Esophagus muscularis mucosa (tissue), 4 donors: ENCODE results near the gene PLEKHH2. TPM values are rescaled to one million over a fixed set of nuclear protein-coding genes. Genes with fewer than 3 reads are reported as not detected.
"Not testable (repeated sequence)": the region's sequence is repeated elsewhere in the genome, so short reads cannot be mapped to it uniquely, and the experiment has no call there.

Experiments
- DNase-seq: peaks from one replicate; pipeline ENCODE4 v3.0.0-alpha.2; 2017; ENCODE audit errors: extremely low spot score
- H3K27ac ChIP-seq, 4 donors: fragments of 200-600 bp; sonication (generic); replicated peaks in 1 of 4; 1 replicate in 3 of 4; 2 replicates in 1 of 4; pipeline ENCODE4 v1.5.1; 2016 to 2019; ENCODE audit warnings: mild to moderate bottlenecking in 1 of 4
- H3K27me3 ChIP-seq, 4 donors: fragments of 200-600 bp; sonication (generic); one replicate each; pipeline versions ENCODE4 v1.5.1 to v1.6.0; 2016 to 2019
- H3K36me3 ChIP-seq, 4 donors: fragments of 200-600 bp; sonication (generic); one replicate each; pipeline ENCODE4 v1.5.1; 2016 to 2019
- H3K4me1 ChIP-seq, 4 donors: fragments of 200-600 bp; sonication (generic); one replicate each; pipeline ENCODE4 v1.5.1; 2016 to 2019
- H3K4me3 ChIP-seq, 4 donors: fragments of 200-600 bp; sonication (generic); 1 replicate in 2 of 4; 2 replicates in 2 of 4; pipeline ENCODE4 v1.5.1; 2016 to 2019; ENCODE audit warnings: mild to moderate bottlenecking in 4 of 4, moderate library complexity in 1 of 4
- H3K9me3 ChIP-seq, 4 donors: fragments of 200-600 bp; sonication (generic); 1 replicate in 3 of 4; 2 replicates in 1 of 4; pipeline ENCODE4 v1.5.1; 2016 to 2019
- CTCF ChIP-seq, 3 experiments: fragments of 200-600 bp in 2 of 3; fragments of 450-650 bp in 1 of 3; sonication (generic) in 2 of 3; IDR thresholded peaks; one replicate each; pipeline ENCODE4 v1.5.1; 2017 to 2019; ENCODE audit warnings: antibody characterized with exemption in 3 of 3, mild to moderate bottlenecking in 2 of 3, moderate library complexity in 1 of 3
- EP300 ChIP-seq: sonication (generic); formaldehyde crosslinking; IDR thresholded peaks from one replicate; pipeline ENCODE4 v1.6.1; 2017; ENCODE audit warnings: antibody characterized with exemption
- POLR2A ChIP-seq: fragments of 450-650 bp; IDR thresholded peaks from one replicate; pipeline ENCODE4 v1.6.1; 2017; ENCODE audit warnings: antibody characterized with exemption, moderate library complexity, mild to moderate bottlenecking, low read depth
- POLR2AphosphoS5 ChIP-seq, 2 donors: sonication (generic); formaldehyde crosslinking; IDR thresholded peaks; one replicate each; pipeline ENCODE4 v1.6.1; 2017; ENCODE audit warnings: antibody characterized with exemption in 2 of 2
- WGBS: methylation state at CpG from one replicate; pipeline ENCODE4 v1.1.5; 2018; 5-methylcytosine and 5-hydroxymethylcytosine counted together
- intact Hi-C: fragments of 100-400 bp; cut with DNase I; formaldehyde crosslinking; loops from one replicate; pipeline ENCODE4 v1.15.1; 2023
- total RNA-seq, 4 donors: library from RNA; depleted of rRNA; stranded (reverse); fragments of >200 nt; gene quantifications; one replicate each; pipeline versions ENCODE4 v1.1.0 to v1.2.1, GENCODE V29; 2016

The PLEKHH2 gene
- total RNA-seq, 4 donors from 2014 or later, result 20.3 to 32.4 (median 25.1) TPM

- no peak overlapping the region for H3K27ac ChIP-seq
- WGBS, result 69% methylated on average over 5 of the region's 5 CpGs
Measured at GRCh38 chr2:43685357-43685756, 48.3 kb downstream of the PLEKHH2 start.

GRCh38 chr2:43689999-43690398 lies 52.9 kb downstream of the PLEKHH2 start:
- H3K36me3 ChIP-seq, result peaks cover 0 to 5% (median 0%) of the 10 kb centered on the region in 4 donors
- intact Hi-C loops, result no loop called here
- H3K9me3 ChIP-seq, result no peaks in the 10 kb centered on the region
- no peaks in the 10 kb centered on the region for H3K27me3 ChIP-seq
- no peak for DNase-seq
- no peak for TF ChIP-seq CTCF (IDR thresholded peaks at IDR 0.05)
- no peak for TF ChIP-seq POLR2AphosphoS5 (IDR thresholded peaks at IDR 0.05)
- TF ChIP-seq EP300, result no peak
- no peak for TF ChIP-seq POLR2A
- no peaks in the 10 kb centered on the region for H3K4me1 ChIP-seq
- no peak overlapping the region for H3K27ac ChIP-seq
- 81% methylated on average over 2 of the region's 2 CpGs for WGBS
- no peak overlapping the region for H3K4me3 ChIP-seq

More at GRCh38 chr2:43685357-43685756, 48.3 kb downstream of the PLEKHH2 start:
- no peaks in the 10 kb centered on the region for H3K4me1 ChIP-seq
- intact Hi-C loops, result no loop called here
- H3K9me3 ChIP-seq, result no peaks in the 10 kb centered on the region
- no peak for DNase-seq
- H3K27me3 ChIP-seq, result no peaks in the 10 kb centered on the region
- no peaks in the 10 kb centered on the region for H3K36me3 ChIP-seq
- H3K4me3 ChIP-seq, result no peak overlapping the region
- no peak for TF ChIP-seq EP300
- TF ChIP-seq POLR2A, result no peak
- TF ChIP-seq CTCF (IDR thresholded peaks at IDR 0.05), result no peak
- TF ChIP-seq POLR2AphosphoS5 (IDR thresholded peaks at IDR 0.05), result no peak

GRCh38 chr2:43692428-43692994 lies 55.5 kb downstream of the PLEKHH2 start:
- H3K4me3 ChIP-seq, result no peak overlapping the region
- intact Hi-C loops, result no loop called here
- no peak for TF ChIP-seq EP300
- no peak for TF ChIP-seq CTCF (IDR thresholded peaks at IDR 0.05)
- no peak for TF ChIP-seq POLR2AphosphoS5 (IDR thresholded peaks at IDR 0.05)
- TF ChIP-seq POLR2A, result no peak

GRCh38 chr2:43698140-43698539 lies 61.1 kb downstream of the PLEKHH2 start:
- peaks cover 0 to 12% (median 0%) of the 10 kb centered on the region in 4 donors for H3K36me3 ChIP-seq
- H3K27me3 ChIP-seq, H3K27ac ChIP-seq, H3K4me3 ChIP-seq, intact Hi-C loops, H3K4me1 ChIP-seq, H3K9me3 ChIP-seq, DNase-seq: not testable (repeated sequence)
- 91% methylated on average over 6 of the region's 6 CpGs for WGBS

More at GRCh38 chr2:43692428-43692994, 55.5 kb downstream of the PLEKHH2 start:
- H3K4me1 ChIP-seq, result no peaks in the 10 kb centered on the region
- 95% methylated on average over 5 of the region's 5 CpGs for WGBS
- H3K27me3 ChIP-seq, result no peaks in the 10 kb centered on the region
- peaks cover 0 to 13% (median 0%) of the 10 kb centered on the region in 4 donors for H3K36me3 ChIP-seq
- no peak for DNase-seq
- no peak overlapping the region for H3K27ac ChIP-seq
- H3K9me3 ChIP-seq, result no peaks in the 10 kb centered on the region

- H3K36me3 ChIP-seq, result peaks cover 0 to 12% (median 0%) of the 10 kb centered on the region in 4 donors
- H3K9me3 ChIP-seq, result no peaks in the 10 kb centered on the region
- intact Hi-C loops, result no loop called here
- H3K4me1 ChIP-seq, result no peaks in the 10 kb centered on the region
- DNase-seq, result no peak
- H3K27ac ChIP-seq, result no peak overlapping the region
- no peak overlapping the region for H3K4me3 ChIP-seq
- no peaks in the 10 kb centered on the region for H3K27me3 ChIP-seq
- 71% methylated on average over 3 of the region's 3 CpGs for WGBS
- no peak for TF ChIP-seq POLR2AphosphoS5 (IDR thresholded peaks at IDR 0.05)
- TF ChIP-seq POLR2A, result no peak
- no peak for TF ChIP-seq EP300
- TF ChIP-seq CTCF (IDR thresholded peaks at IDR 0.05), result no peak
Measured at GRCh38 chr2:43699761-43700160, 62.7 kb downstream of the PLEKHH2 start.
